PC-9 (cell line): Measurements from ENCODE around the gene IFT22. TPM values are rescaled to one million over a fixed set of nuclear protein-coding genes. Genes with fewer than 3 reads are reported as not detected.
"Not testable (repeated sequence)": the region's sequence is repeated elsewhere in the genome, so short reads cannot be mapped to it uniquely, and the experiment has no call there.

Experiments
- BruUV-seq: library from RNA; stranded (reverse); fragments of 400-500 nt; replicated peaks from 2 replicates; lab custom pipeline; 2021; lab: Mats Ljungman, UMichigan
- CTCF ChIA-PET: fragments of 300-600 bp; sonication (Branson Sonifier 250); formaldehyde crosslinking; loops from one replicate; lab custom pipeline; 2022; ENCODE audit warnings: antibody characterized with exemption; lab: Charles Lee
- POLR2A ChIA-PET: fragments of 300-600 bp; sonication (Branson Sonifier 250); formaldehyde crosslinking; loops from one replicate; lab custom pipeline; 2022; ENCODE audit warnings: antibody characterized with exemption; ENCODE audit not compliant: unreplicated experiment; lab: Charles Lee
- DNase-seq, 2 experiments: peaks; one replicate each; pipeline versions ENCODE4 v3.0.0 to v3.0.0-alpha.2; 2015 to 2022; ENCODE audit warnings: mixed read lengths in 1 of 2
- H2AFZ ChIP-seq: fragments of 200-600 bp; sonication (generic); 2 replicates; pipeline ENCODE4 v1.8.1; 2017; ENCODE audit warnings: antibody characterized with exemption
- H3F3A ChIP-seq: fragments of 200-600 bp; sonication (generic); 2 replicates; pipeline ENCODE4 v1.8.1; 2017; ENCODE audit warnings: antibody characterized with exemption, mild to moderate bottlenecking, low read depth; ENCODE audit not compliant: insufficient read depth
- H3K27ac ChIP-seq: fragments of 200-600 bp; sonication (generic); 2 replicates; pipeline ENCODE4 v1.6.1; 2016; ENCODE audit warnings: mixed run types
- H3K27me3 ChIP-seq: fragments of 200-600 bp; sonication (generic); 2 replicates; pipeline ENCODE4 v1.6.1; 2016; ENCODE audit warnings: low read depth, mixed run types; ENCODE audit not compliant: insufficient read depth
- H3K36me3 ChIP-seq: fragments of 200-600 bp; sonication (generic); 2 replicates; pipeline ENCODE4 v1.6.1; 2016; ENCODE audit warnings: low read depth, mixed run types
- H3K4me1 ChIP-seq: fragments of 200-600 bp; sonication (generic); replicated peaks from 2 replicates; pipeline ENCODE4 v1.6.1; 2016; ENCODE audit warnings: mixed run types; ENCODE audit not compliant: insufficient read depth
- H3K4me2 ChIP-seq: fragments of 200-600 bp; sonication (generic); 2 replicates; pipeline ENCODE4 v1.6.1; 2017; ENCODE audit warnings: mixed run types
- H3K4me3 ChIP-seq: fragments of 200-600 bp; sonication (generic); 2 replicates; pipeline ENCODE4 v1.6.1; 2016; ENCODE audit warnings: mixed run types
- H3K79me2 ChIP-seq: fragments of 200-600 bp; sonication (generic); 2 replicates; pipeline ENCODE4 v1.6.1; 2017; ENCODE audit warnings: low read depth, mixed run types
- H3K9me2 ChIP-seq: fragments of 200-600 bp; sonication (generic); 2 replicates; pipeline ENCODE4 v1.8.1; 2017; ENCODE audit warnings: mild to moderate bottlenecking; ENCODE audit not compliant: insufficient read depth
- H3K9me3 ChIP-seq: fragments of 200-600 bp; sonication (generic); 2 replicates; pipeline ENCODE4 v1.8.1; 2016; ENCODE audit warnings: low read depth; ENCODE audit not compliant: insufficient read depth
- H4K20me1 ChIP-seq: fragments of 200-600 bp; sonication (generic); 2 replicates; pipeline ENCODE4 v1.8.1; 2017; ENCODE audit not compliant: insufficient read depth
- EZH2 ChIP-seq: fragments of 200-600 bp; sonication (generic); IDR thresholded peaks from 2 replicates; pipeline ENCODE4 v1.8.0; 2017; ENCODE audit warnings: antibody characterized with exemption, low read depth
- intact Hi-C: fragments of 100-400 bp; cut with micrococcal nuclease; formaldehyde crosslinking; loops from one replicate; pipeline ENCODE4 v1.10.0; 2022; ENCODE audit not compliant: unreplicated experiment
- total RNA-seq: library from RNA; stranded (reverse); gene quantifications from 2 replicates; pipeline ENCODE4 v1.2.3, GENCODE V29; 2021
- TF ChIP-seq, protein P1 (sequence below): fragments of 200-600 bp; sonication (generic); conservative IDR thresholded peaks from 2 replicates; pipeline ENCODE4 v1.6.1; 2017; ENCODE audit warnings: mixed run types, antibody characterized with exemption, mild to moderate bottlenecking, moderate library complexity

The IFT22 gene
- total RNA-seq, 1 experiment from 2014 or later, result 53.0 TPM

GRCh38 chr7:101357433-101357832 is 35.8 kb upstream of the IFT22 start:
- no peaks in the 10 kb centered on the region for H3K79me2 ChIP-seq
- ChIA-PET POLR2A (no interaction called here), CTCF (no interaction called here)
- H3K4me3 ChIP-seq, result no peak overlapping the region
- H3K9me2 ChIP-seq, result no peaks in the 10 kb centered on the region
- intact Hi-C loops, result no loop called here
- H3K9me3 ChIP-seq, result no peaks in the 10 kb centered on the region
- H4K20me1 ChIP-seq, result no peaks in the 10 kb centered on the region
- no TSS peak for BruUV-seq
- H3K27me3 ChIP-seq, result no peaks in the 10 kb centered on the region
- H3K4me2 ChIP-seq, result no peak overlapping the region
- H3K4me1 ChIP-seq, result peaks cover 1% of the 10 kb centered on the region; the same call in 1 of the 2 replicates
- TF ChIP-seq EZH2, result no peak
- TF ChIP-seq, protein P1, sequence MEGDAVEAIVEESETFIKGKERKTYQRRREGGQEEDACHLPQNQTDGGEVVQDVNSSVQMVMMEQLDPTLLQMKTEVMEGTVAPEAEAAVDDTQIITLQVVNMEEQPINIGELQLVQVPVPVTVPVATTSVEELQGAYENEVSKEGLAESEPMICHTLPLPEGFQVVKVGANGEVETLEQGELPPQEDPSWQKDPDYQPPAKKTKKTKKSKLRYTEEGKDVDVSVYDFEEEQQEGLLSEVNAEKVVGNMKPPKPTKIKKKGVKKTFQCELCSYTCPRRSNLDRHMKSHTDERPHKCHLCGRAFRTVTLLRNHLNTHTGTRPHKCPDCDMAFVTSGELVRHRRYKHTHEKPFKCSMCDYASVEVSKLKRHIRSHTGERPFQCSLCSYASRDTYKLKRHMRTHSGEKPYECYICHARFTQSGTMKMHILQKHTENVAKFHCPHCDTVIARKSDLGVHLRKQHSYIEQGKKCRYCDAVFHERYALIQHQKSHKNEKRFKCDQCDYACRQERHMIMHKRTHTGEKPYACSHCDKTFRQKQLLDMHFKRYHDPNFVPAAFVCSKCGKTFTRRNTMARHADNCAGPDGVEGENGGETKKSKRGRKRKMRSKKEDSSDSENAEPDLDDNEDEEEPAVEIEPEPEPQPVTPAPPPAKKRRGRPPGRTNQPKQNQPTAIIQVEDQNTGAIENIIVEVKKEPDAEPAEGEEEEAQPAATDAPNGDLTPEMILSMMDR, result no peak
- H2AFZ ChIP-seq, result no peak overlapping the region
- peaks cover 10% of the 10 kb centered on the region for H3F3A ChIP-seq
- H3K27ac ChIP-seq, result no peak overlapping the region
- H3K36me3 ChIP-seq, result no peaks in the 10 kb centered on the region
- DNase-seq, result no peak

DNA sequence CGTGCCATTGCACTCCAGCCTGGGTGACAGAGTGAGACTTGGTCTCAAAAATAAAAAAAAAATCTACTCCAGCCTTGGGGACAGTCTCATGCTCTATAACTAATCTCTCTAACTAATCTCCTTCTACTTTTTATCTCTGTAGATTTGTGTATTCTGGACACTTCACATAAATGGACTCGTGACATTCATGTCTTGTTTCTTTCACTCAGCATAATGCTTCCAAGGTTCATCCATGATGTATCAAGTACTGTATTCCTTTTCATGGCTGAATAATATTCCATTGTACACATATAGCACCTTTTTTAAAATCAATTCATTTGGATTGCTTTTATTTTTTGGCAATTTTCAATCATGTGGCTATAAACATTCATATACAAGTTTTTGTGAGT is 31.3 kb upstream of the IFT22 start:
- peaks cover 5% of the 10 kb centered on the region; the same call in 1 of the 2 replicates for H3K4me1 ChIP-seq
- no peaks in the 10 kb centered on the region for H4K20me1 ChIP-seq
- POLR2A ChIA-PET, result interaction anchor here (0.6 kb wide), 2 partner anchors 165 to 190 kb away, joined by 8 to 10 read pairs; no protein-coding TSS in a partner anchor
- H2AFZ ChIP-seq, result no peak overlapping the region
- CTCF ChIA-PET, result interaction anchor here (0.6 kb wide), 1 partner anchor 209 kb away, joined by 5 read pairs; no protein-coding TSS in a partner anchor
- intact Hi-C loops, result no loop called here
- H3K4me2 ChIP-seq, result no peak overlapping the region
- H3K36me3 ChIP-seq, result no peaks in the 10 kb centered on the region
- H3K4me3 ChIP-seq, result no peak overlapping the region
- no peaks in the 10 kb centered on the region for H3K9me2 ChIP-seq
- no peak for TF ChIP-seq EZH2
- TF ChIP-seq, protein P1, result no peak
- no peaks in the 10 kb centered on the region for H3K9me3 ChIP-seq
- no peaks in the 10 kb centered on the region for H3K27me3 ChIP-seq
- no TSS peak for BruUV-seq
- H3K79me2 ChIP-seq, result no peaks in the 10 kb centered on the region
- H3F3A ChIP-seq, result peaks cover 14% of the 10 kb centered on the region
- no peak overlapping the region for H3K27ac ChIP-seq
- DNase-seq, result no peak

DNA sequence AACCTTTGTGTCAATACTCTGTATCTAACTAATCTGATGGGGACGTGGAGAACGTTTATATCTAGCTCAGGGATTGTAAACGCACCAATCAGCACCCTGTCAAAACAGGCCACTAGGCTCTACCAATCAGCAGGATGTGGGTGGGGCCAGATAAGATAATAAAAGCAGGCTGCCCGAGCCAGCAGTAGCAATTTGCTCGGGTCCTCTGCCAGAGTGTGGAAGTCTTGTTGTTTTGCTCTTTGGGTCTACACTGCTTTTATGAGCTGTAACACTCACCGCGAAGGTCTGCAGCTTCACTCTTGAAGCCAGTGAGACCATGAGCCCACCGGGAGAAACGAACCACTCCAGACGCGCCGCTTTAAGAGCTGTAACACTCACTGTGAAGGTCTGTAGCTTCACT is 27.7 kb upstream of the IFT22 start:
- POLR2A ChIA-PET, H3K36me3 ChIP-seq, H3K4me1 ChIP-seq, BruUV-seq, H3K27me3 ChIP-seq, H3K4me2 ChIP-seq, H3K4me3 ChIP-seq, H3K79me2 ChIP-seq, H3K9me3 ChIP-seq, H3K9me2 ChIP-seq, H4K20me1 ChIP-seq, H2AFZ ChIP-seq, H3K27ac ChIP-seq, DNase-seq, intact Hi-C loops: not testable (repeated sequence)
- CTCF ChIA-PET, result interaction anchor here (0.7 kb wide), 1 partner anchor 115 kb away, joined by 4 read pairs; no protein-coding TSS in a partner anchor
- H3F3A ChIP-seq, result peaks cover 14% of the 10 kb centered on the region

DNA sequence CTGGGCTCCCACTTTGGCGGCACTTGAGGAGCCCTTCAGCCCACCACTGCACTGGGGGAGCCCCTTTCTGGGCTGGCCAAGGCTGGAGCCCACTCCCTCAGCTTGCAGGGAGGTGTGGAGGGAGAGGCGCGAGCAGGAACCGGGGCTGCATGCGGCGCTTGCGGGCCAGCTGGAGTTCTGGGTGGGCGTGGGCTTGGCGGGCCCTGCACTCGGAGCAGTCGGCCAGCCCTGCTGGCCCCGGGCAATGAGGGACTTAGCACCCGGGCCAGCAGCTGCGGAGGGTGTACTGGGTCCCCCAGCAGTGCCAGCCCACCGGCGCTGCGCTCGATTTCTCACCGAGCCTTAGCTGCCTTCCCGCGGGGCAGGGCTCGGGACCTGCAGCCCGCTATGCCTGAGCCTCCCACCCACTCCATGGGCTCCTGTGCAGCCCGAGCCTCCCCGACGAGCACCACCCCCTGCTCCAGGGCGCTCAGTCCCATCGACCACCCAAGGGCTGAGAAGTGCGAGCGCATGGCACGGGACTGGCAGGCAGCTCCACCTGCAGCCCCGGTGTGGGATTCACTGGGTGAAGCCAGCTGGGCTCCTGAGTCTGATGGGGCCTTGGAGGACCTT is 26.9 kb upstream of the IFT22 start:
- H4K20me1 ChIP-seq, CTCF ChIA-PET, H3K4me2 ChIP-seq, H3K27me3 ChIP-seq, H3K4me1 ChIP-seq, BruUV-seq, H3K9me3 ChIP-seq, H3K27ac ChIP-seq, POLR2A ChIA-PET, H3K79me2 ChIP-seq, H2AFZ ChIP-seq, H3K9me2 ChIP-seq, DNase-seq, intact Hi-C loops, H3K4me3 ChIP-seq, H3K36me3 ChIP-seq: not testable (repeated sequence)
- peaks cover 14% of the 10 kb centered on the region for H3F3A ChIP-seq
